Rectal smooth muscle tissue (tissue), 1 donor: ENCODE measurements around the gene ITFG1.
A peak's percentile ranks its signal among the peaks of the same experiment; 100 is the strongest.
"Not testable (repeated sequence)": the region's sequence is repeated elsewhere in the genome, so short reads cannot be mapped to it uniquely, and the experiment has no call there.

ENCODE experiments used
- H3K27ac ChIP-seq: one replicate; pipeline ENCODE4 v1.7.0; 2013; ENCODE audit warnings: low read depth, low read length, inconsistent platforms
- H3K27me3 ChIP-seq: one replicate; pipeline ENCODE4 v1.7.0; 2013; ENCODE audit warnings: low read length; ENCODE audit not compliant: control insufficient read depth, insufficient read depth
- H3K36me3 ChIP-seq: one replicate; pipeline ENCODE4 v1.7.0; 2013; ENCODE audit warnings: low read length; ENCODE audit not compliant: control insufficient read depth, insufficient read depth
- H3K4me1 ChIP-seq: one replicate; pipeline ENCODE4 v1.7.0; 2013; ENCODE audit warnings: low read length; ENCODE audit not compliant: control insufficient read depth, insufficient read depth
- H3K4me3 ChIP-seq: one replicate; pipeline ENCODE4 v1.7.0; 2013; ENCODE audit warnings: low read length
- H3K9ac ChIP-seq: one replicate; pipeline ENCODE4 v1.7.0; 2013; ENCODE audit warnings: low read length

The ITFG1 gene

GRCh38 chr16:47141773-47142485 is 318.9 kb downstream of the ITFG1 start:
- peaks cover 8% of the 10 kb centered on the region for H3K27me3 ChIP-seq
- H3K27ac ChIP-seq: no peak overlapping the region
- no peak overlapping the region for H3K9ac ChIP-seq
- H3K36me3 ChIP-seq: no peaks in the 10 kb centered on the region
- H3K4me1 ChIP-seq: peaks cover 6% of the 10 kb centered on the region
- H3K4me3 ChIP-seq: peak overlapping the region; percentile 60

- peaks cover 8% of the 10 kb centered on the region for H3K27me3 ChIP-seq
- no peak overlapping the region for H3K27ac ChIP-seq
- no peak overlapping the region for H3K9ac ChIP-seq
- peaks cover 6% of the 10 kb centered on the region for H3K4me1 ChIP-seq
- no peak overlapping the region for H3K4me3 ChIP-seq
- H3K36me3 ChIP-seq: no peaks in the 10 kb centered on the region
Measured at GRCh38 chr16:47140686-47141085, 320.2 kb downstream of the ITFG1 start.

GRCh38 chr16:47139561-47140185 is 321.2 kb downstream of the ITFG1 start:
- H3K4me3 ChIP-seq: no peak overlapping the region
- H3K36me3 ChIP-seq: no peaks in the 10 kb centered on the region
- H3K9ac ChIP-seq: no peak overlapping the region
- no peak overlapping the region for H3K27ac ChIP-seq
- peaks cover 6% of the 10 kb centered on the region for H3K4me1 ChIP-seq
- peaks cover 8% of the 10 kb centered on the region for H3K27me3 ChIP-seq

- not testable (repeated sequence) for H3K4me1 ChIP-seq, H3K4me3 ChIP-seq, H3K27me3 ChIP-seq, H3K9ac ChIP-seq, H3K36me3 ChIP-seq, H3K27ac ChIP-seq
Measured at GRCh38 chr16:47137925-47138324, 322.9 kb downstream of the ITFG1 start.

- Histone ChIP-seq H3K36me3 (no peaks in the 10 kb centered on the region), H3K27ac (no peak overlapping the region), H3K4me3 (no peak overlapping the region), H3K27me3 (no peaks in the 10 kb centered on the region), H3K4me1 (no peaks in the 10 kb centered on the region), H3K9ac (no peak overlapping the region)
Measured at GRCh38 chr16:47136099-47136842, 324.6 kb downstream of the ITFG1 start.

GRCh38 chr16:47134550-47134949 is 326.3 kb downstream of the ITFG1 start:
- H3K36me3 ChIP-seq: no peaks in the 10 kb centered on the region
- H3K4me3 ChIP-seq: no peak overlapping the region

GRCh38 chr16:47132308-47132707 is 328.6 kb downstream of the ITFG1 start:
- H3K27ac ChIP-seq: no peak overlapping the region
- H3K9ac ChIP-seq: no peak overlapping the region
- no peaks in the 10 kb centered on the region for H3K36me3 ChIP-seq
- no peaks in the 10 kb centered on the region for H3K27me3 ChIP-seq
- H3K4me1 ChIP-seq: no peaks in the 10 kb centered on the region
- H3K4me3 ChIP-seq: no peak overlapping the region

More at GRCh38 chr16:47134550-47134949, 326.3 kb downstream of the ITFG1 start:
- Histone ChIP-seq H3K9ac (no peak overlapping the region), H3K27ac (no peak overlapping the region), H3K27me3 (no peaks in the 10 kb centered on the region), H3K4me1 (no peaks in the 10 kb centered on the region)

GRCh38 chr16:47129755-47130435 is 331.0 kb downstream of the ITFG1 start:
- Histone ChIP-seq H3K4me3 (no peak overlapping the region), H3K36me3 (no peaks in the 10 kb centered on the region), H3K9ac (no peak overlapping the region), H3K27ac (no peak overlapping the region), H3K4me1 (no peaks in the 10 kb centered on the region), H3K27me3 (no peaks in the 10 kb centered on the region)

- no peak overlapping the region for H3K27ac ChIP-seq
- no peak overlapping the region for H3K9ac ChIP-seq
- no peaks in the 10 kb centered on the region for H3K27me3 ChIP-seq
- no peaks in the 10 kb centered on the region for H3K4me1 ChIP-seq
- no peaks in the 10 kb centered on the region for H3K36me3 ChIP-seq
- H3K4me3 ChIP-seq: no peak overlapping the region
Measured at GRCh38 chr16:47127541-47127940, 333.3 kb downstream of the ITFG1 start.

- H3K36me3 ChIP-seq: no peaks in the 10 kb centered on the region
- H3K9ac ChIP-seq: no peak overlapping the region
- no peak overlapping the region for H3K4me3 ChIP-seq
- H3K27me3 ChIP-seq: no peaks in the 10 kb centered on the region
- no peaks in the 10 kb centered on the region for H3K4me1 ChIP-seq
- H3K27ac ChIP-seq: no peak overlapping the region
Measured at GRCh38 chr16:47125757-47126156, 335.1 kb downstream of the ITFG1 start.

- Histone ChIP-seq H3K4me3 (no peak overlapping the region), H3K27me3 (no peaks in the 10 kb centered on the region), H3K9ac (no peak overlapping the region)
Measured at GRCh38 chr16:47113130-47113529, 347.7 kb downstream of the ITFG1 start.

GRCh38 chr16:47110939-47111338 is 349.9 kb downstream of the ITFG1 start:
- Histone ChIP-seq H3K9ac (no peak overlapping the region), H3K4me3 (no peak overlapping the region)

More at GRCh38 chr16:47113130-47113529, 347.7 kb downstream of the ITFG1 start:
- Histone ChIP-seq H3K4me1 (no peaks in the 10 kb centered on the region), H3K36me3 (no peaks in the 10 kb centered on the region), H3K27ac (no peak overlapping the region)

More at GRCh38 chr16:47110939-47111338, 349.9 kb downstream of the ITFG1 start:
- Histone ChIP-seq H3K4me1 (no peaks in the 10 kb centered on the region), H3K27ac (no peak overlapping the region), H3K27me3 (no peaks in the 10 kb centered on the region), H3K36me3 (no peaks in the 10 kb centered on the region)
